ENCODE measurements around the gene GIT1. TPM values are rescaled to one million over a fixed set of nuclear protein-coding genes. Genes with fewer than 3 reads are reported as not detected.

GIT1 gene
- total RNA-seq, 3 donors from 2014 or later = 28.5 to 41.3 (median 31.2) TPM

DNA sequence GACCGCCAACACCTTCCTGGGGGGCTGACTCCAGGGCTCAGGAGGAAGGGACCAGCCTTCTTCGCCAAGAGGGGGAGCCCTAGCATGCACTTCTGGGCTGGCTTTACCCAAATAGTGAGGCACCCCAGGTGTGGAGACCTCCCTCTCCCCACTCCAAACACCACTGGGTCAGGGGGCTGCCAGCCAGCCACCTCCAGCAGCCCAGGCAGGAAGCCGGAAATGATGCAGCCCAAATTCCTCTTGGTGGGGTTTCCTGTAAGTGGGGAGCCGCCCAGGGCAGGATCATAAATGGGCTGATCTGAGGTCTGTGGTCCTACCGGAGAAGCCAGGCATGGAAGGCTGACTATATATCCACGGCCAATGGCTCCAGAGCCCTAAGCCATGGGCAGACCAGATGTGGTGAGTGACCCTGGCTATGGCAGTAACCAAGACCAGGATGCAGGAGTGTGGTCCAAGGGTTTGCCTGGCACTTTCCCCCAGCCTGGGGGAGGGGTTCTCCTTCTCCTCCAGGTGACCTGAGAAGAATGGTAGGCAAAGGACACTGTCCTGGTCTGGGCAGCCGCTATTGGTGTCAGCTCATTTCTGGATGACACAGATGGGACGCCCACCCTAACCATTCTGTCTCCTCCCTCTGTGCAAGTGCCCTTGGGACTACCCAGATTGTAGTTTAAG, 4.2 kb downstream of the GIT1 start:
- H3K4me1 ChIP-seq = peaks cover 0 to 12% of the 10 kb centered on the region in 2 donors
- peak overlapping the region; percentile 4 to 84 for H3K27ac ChIP-seq
- TF ChIP-seq POLR2A (IDR thresholded peaks at IDR 0.05) = no peak
- peak in 1 of 3 donors; percentile 18 for TF ChIP-seq POLR2AphosphoS5 (IDR thresholded peaks at IDR 0.05)
- intact Hi-C loops (cut with DNase I; ENCODE audit: low total_unique reads) = no loop called here
- peak overlapping the region; percentile 18 to 53 (median 23) for H3K4me3 ChIP-seq
- no peaks in the 10 kb centered on the region for H3K9me3 ChIP-seq
- no peaks in the 10 kb centered on the region for H3K36me3 ChIP-seq
- DNase-seq (ENCODE audit: low spot score in 2 of 2) = no peak
- H3K27me3 ChIP-seq = no peaks in the 10 kb centered on the region

- H3K27ac ChIP-seq = peak overlapping the region; percentile 22 to 84
- peaks cover 0 to 8% of the 10 kb centered on the region in 2 donors for H3K4me1 ChIP-seq
- DNase-seq (ENCODE audit: low spot score in 2 of 2) = no peak
- no peaks in the 10 kb centered on the region for H3K9me3 ChIP-seq
- intact Hi-C loops (cut with DNase I; ENCODE audit: low total_unique reads) = no loop called here
- H3K36me3 ChIP-seq = no peaks in the 10 kb centered on the region
- TF ChIP-seq, protein P1, sequence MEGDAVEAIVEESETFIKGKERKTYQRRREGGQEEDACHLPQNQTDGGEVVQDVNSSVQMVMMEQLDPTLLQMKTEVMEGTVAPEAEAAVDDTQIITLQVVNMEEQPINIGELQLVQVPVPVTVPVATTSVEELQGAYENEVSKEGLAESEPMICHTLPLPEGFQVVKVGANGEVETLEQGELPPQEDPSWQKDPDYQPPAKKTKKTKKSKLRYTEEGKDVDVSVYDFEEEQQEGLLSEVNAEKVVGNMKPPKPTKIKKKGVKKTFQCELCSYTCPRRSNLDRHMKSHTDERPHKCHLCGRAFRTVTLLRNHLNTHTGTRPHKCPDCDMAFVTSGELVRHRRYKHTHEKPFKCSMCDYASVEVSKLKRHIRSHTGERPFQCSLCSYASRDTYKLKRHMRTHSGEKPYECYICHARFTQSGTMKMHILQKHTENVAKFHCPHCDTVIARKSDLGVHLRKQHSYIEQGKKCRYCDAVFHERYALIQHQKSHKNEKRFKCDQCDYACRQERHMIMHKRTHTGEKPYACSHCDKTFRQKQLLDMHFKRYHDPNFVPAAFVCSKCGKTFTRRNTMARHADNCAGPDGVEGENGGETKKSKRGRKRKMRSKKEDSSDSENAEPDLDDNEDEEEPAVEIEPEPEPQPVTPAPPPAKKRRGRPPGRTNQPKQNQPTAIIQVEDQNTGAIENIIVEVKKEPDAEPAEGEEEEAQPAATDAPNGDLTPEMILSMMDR (IDR thresholded peaks at IDR 0.05) = no peak
- no peak for TF ChIP-seq POLR2A (IDR thresholded peaks at IDR 0.05)
- TF ChIP-seq POLR2AphosphoS5 (IDR thresholded peaks at IDR 0.05) = no peak
- peak overlapping the region in 2 of 3 donors; percentile 23 to 26 for H3K4me3 ChIP-seq
- no peaks in the 10 kb centered on the region for H3K27me3 ChIP-seq
Observed at GRCh38 chr17:29584452-29585079, 4.9 kb downstream of the GIT1 start.

DNA sequence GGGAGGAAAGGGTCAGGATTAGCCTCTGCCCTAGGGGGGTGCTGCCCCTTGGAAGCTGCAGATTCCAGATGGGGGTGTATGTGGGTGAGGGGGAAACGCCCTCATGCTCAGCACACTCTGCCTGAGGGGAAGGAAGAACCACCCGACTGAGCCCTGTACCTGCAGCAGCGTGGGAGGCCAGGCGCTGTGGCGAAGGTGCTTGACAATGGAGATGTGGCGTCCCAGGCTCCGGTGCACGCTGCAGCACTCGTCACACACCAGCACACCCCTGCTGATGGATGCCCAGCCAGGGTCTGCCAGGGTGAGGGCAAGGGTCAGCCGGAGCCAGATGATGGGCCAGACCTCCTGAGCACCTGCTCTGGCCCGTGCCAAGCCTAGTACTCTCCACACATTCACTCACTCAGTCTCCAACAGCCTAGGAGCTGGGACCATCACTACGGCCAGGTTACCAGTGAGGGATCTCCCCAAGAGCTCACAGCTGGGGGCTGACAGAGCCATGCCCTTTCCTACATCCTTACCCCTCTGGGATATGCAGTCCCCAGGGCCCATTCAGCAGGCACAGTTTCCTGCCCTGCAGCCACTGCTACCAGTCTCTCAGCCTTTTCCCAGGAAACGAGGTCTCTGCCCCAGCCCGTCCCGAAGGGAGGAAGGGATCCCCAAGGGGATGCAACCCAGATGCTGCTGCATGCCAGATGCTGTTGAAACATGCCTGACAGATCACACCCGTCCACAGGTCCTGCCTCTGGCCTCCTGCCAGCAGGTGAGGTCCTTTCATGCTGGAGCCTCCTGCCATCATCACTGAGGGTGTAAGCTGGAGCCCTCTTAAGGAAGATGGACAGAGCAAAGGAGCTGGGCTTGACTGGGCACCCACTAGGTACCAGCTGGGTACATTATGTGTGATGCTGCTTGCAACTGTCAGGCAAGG, 5.9 kb downstream of the GIT1 start:
- peak overlapping the region in 1 of 3 donors; percentile 26 for H3K4me3 ChIP-seq
- no peaks in the 10 kb centered on the region for H3K9me3 ChIP-seq
- intact Hi-C loops (cut with DNase I; ENCODE audit: low total_unique reads) = no loop called here
- DNase-seq (ENCODE audit: low spot score in 2 of 2) = no peak
- TF ChIP-seq POLR2AphosphoS5 (IDR thresholded peaks at IDR 0.05) = no peak
- TF ChIP-seq POLR2A (IDR thresholded peaks at IDR 0.05) = no peak
- TF ChIP-seq, protein P1 (IDR thresholded peaks at IDR 0.05) = no peak
- peaks cover 0 to 8% of the 10 kb centered on the region in 2 donors for H3K4me1 ChIP-seq
- peak overlapping the region; percentile 22 to 71 for H3K27ac ChIP-seq
- H3K27me3 ChIP-seq = no peaks in the 10 kb centered on the region
- H3K36me3 ChIP-seq = no peaks in the 10 kb centered on the region

GRCh38 chr17:29582772-29583171, 6.7 kb downstream of the GIT1 start:
- Histone ChIP-seq H3K36me3 (no peaks in the 10 kb centered on the region), H3K27me3 (no peaks in the 10 kb centered on the region), H3K4me3 (no peak overlapping the region), H3K27ac (no peak overlapping the region), H3K4me1 (peaks cover 0 to 2% of the 10 kb centered on the region in 2 donors), H3K9me3 (no peaks in the 10 kb centered on the region)
- no peak for DNase-seq (ENCODE audit: low spot score in 2 of 2)
- intact Hi-C loops (cut with DNase I; ENCODE audit: low total_unique reads) = no loop called here
- TF ChIP-seq POLR2A (IDR thresholded peaks at IDR 0.05) = no peak
- TF ChIP-seq POLR2AphosphoS5 (IDR thresholded peaks at IDR 0.05) = no peak
- TF ChIP-seq, protein P1 (IDR thresholded peaks at IDR 0.05) = no peak

DNA sequence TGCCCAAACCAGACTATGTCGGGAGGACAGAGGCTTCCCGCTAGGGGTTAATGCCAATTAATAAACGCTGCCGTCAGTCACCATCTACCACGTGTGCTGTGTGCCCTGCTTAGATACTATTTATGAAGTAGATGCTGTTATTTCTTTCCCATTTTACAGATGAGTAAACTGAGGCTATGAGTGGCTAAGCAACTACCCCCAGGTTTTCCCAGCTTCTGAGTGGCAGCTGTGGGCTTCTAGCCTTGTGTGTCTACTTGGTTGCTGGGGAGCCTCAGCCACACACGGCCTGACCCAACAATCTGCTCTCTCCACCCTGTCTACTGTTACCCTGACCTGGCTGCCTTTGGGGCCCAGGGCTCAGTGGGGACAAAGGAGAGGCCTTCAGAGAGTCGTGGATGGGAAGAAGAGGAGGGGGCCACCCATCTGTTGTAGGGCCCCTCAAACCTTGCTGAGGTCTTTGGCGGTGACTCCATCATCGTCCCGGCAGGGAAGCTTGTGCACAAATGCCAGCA, 7.1 kb downstream of the GIT1 start:
- no peaks in the 10 kb centered on the region for H3K36me3 ChIP-seq
- peak overlapping the region in 1 of 2 donors; percentile 2 for H3K27ac ChIP-seq
- DNase-seq (ENCODE audit: low spot score in 2 of 2) = no peak
- intact Hi-C loops (cut with DNase I; ENCODE audit: low total_unique reads) = no loop called here
- no peaks in the 10 kb centered on the region for H3K27me3 ChIP-seq
- no peaks in the 10 kb centered on the region for H3K4me1 ChIP-seq
- TF ChIP-seq POLR2AphosphoS5 (IDR thresholded peaks at IDR 0.05) = no peak
- TF ChIP-seq POLR2A (IDR thresholded peaks at IDR 0.05) = no peak
- TF ChIP-seq, protein P1 (IDR thresholded peaks at IDR 0.05) = no peak
- H3K4me3 ChIP-seq = no peak overlapping the region
- H3K9me3 ChIP-seq = no peaks in the 10 kb centered on the region
